GM18873 (cell line): ENCODE measurements around the gene TMPRSS5.

ENCODE experiments used
- ATAC-seq: cut with Tn5 transposase; IDR thresholded peaks from one replicate; pipeline ENCODE4 v1.9.1; 2021; ENCODE audit warnings: mild to moderate bottlenecking, moderate library complexity, moderate number of reproducible peaks; ENCODE audit not compliant: unreplicated experiment, low FRiP score

The TMPRSS5 gene

GRCh38 chr11:113670149-113670830 is 35.8 kb downstream of the TMPRSS5 start:
- ATAC-seq, result peak; percentile 45

- no peak for ATAC-seq
Observed at GRCh38 chr11:113668255-113668654, 37.9 kb downstream of the TMPRSS5 start.

GRCh38 chr11:113667801-113668200 is 38.3 kb downstream of the TMPRSS5 start:
- ATAC-seq, result no peak

- ATAC-seq, result no peak
Observed at GRCh38 chr11:113666584-113666983, 39.5 kb downstream of the TMPRSS5 start.

- no peak for ATAC-seq
Observed at GRCh38 chr11:113664981-113665710, 41.0 kb downstream of the TMPRSS5 start.

- no peak for ATAC-seq
Observed at GRCh38 chr11:113664069-113664980, 41.8 kb downstream of the TMPRSS5 start.

- no peak for ATAC-seq
Observed at GRCh38 chr11:113663567-113663966, 42.5 kb downstream of the TMPRSS5 start.

- no peak for ATAC-seq
Observed at GRCh38 chr11:113655771-113656170, 50.3 kb downstream of the TMPRSS5 start.

- ATAC-seq, result no peak
Observed at GRCh38 chr11:113651023-113651422, 55.1 kb downstream of the TMPRSS5 start.

- no peak for ATAC-seq
Observed at GRCh38 chr11:113649311-113649710, 56.8 kb downstream of the TMPRSS5 start.

GRCh38 chr11:113647856-113648255 is 58.3 kb downstream of the TMPRSS5 start:
- ATAC-seq, result no peak

- no peak for ATAC-seq
Observed at GRCh38 chr11:113647108-113647507, 59.0 kb downstream of the TMPRSS5 start.

- ATAC-seq, result no peak
Observed at GRCh38 chr11:113645593-113646349, 60.3 kb downstream of the TMPRSS5 start.

- ATAC-seq, result no peak
Observed at GRCh38 chr11:113644605-113645004, 61.5 kb downstream of the TMPRSS5 start.

- no peak for ATAC-seq
Observed at GRCh38 chr11:113643701-113644100, 62.4 kb downstream of the TMPRSS5 start.

- no peak for ATAC-seq
Observed at GRCh38 chr11:113643006-113643585, 63.0 kb downstream of the TMPRSS5 start.

GRCh38 chr11:113642090-113642489 is 64.0 kb downstream of the TMPRSS5 start:
- ATAC-seq, result no peak

- ATAC-seq, result no peak
Observed at GRCh38 chr11:113638376-113638775, 67.7 kb downstream of the TMPRSS5 start.

GRCh38 chr11:113637636-113638035 is 68.5 kb downstream of the TMPRSS5 start:
- no peak for ATAC-seq
